Pancreas (tissue), 10 donors: ENCODE measurements around the gene DCST2. TPM values are rescaled to one million over a fixed set of nuclear protein-coding genes. Genes with fewer than 3 reads are reported as not detected.

ENCODE experiments used
- ATAC-seq, 4 donors: fragments of 200-7000 bp; cut with Tn5 transposase; one replicate each; pipeline versions ENCODE4 v1.8.0 to v1.9.1; 2020; ENCODE audit warnings: mild to moderate bottlenecking in 4 of 4, moderate library complexity in 4 of 4
- DNase-seq, 6 donors: peaks; one replicate each; pipeline ENCODE4 v3.0.0-alpha.2; 2020
- FAIRE-seq: peaks from 2 replicates; lab custom pipeline; 2012; peaks lifted over from hg19 to GRCh38; lab: Jason Lieb, UNC
- H3K27ac ChIP-seq, 4 donors: fragments of 200-600 bp; sonication (generic); 1 replicate in 3 of 4; 2 replicates in 1 of 4; pipeline versions ENCODE4 v1.5.0 to v1.8.0; 2020
- H3K27me3 ChIP-seq, 4 donors: fragments of 200-600 bp; one replicate each; pipeline ENCODE4 v1.8.0; 2021
- H3K36me3 ChIP-seq, 3 donors: fragments of 200-600 bp; sonication (generic) in 1 of 3; one replicate each; pipeline versions ENCODE4 v1.5.0 to v1.8.0; 2020 to 2021
- H3K4me1 ChIP-seq, 3 donors: fragments of 200-600 bp; one replicate each; pipeline ENCODE4 v1.8.0; 2021
- H3K4me3 ChIP-seq, 4 donors: fragments of 200-600 bp; sonication (generic) in 2 of 4; one replicate each; pipeline versions ENCODE4 v1.5.0 to v1.8.0; 2020 to 2021
- H3K9me3 ChIP-seq, 4 donors: fragments of 200-600 bp; one replicate each; pipeline ENCODE4 v1.8.0; 2021
- CTCF ChIP-seq, 4 donors: fragments of 200-600 bp; sonication (generic) in 3 of 4; IDR thresholded peaks; one replicate each; pipeline versions ENCODE4 v1.5.0 to v1.8.0; 2021; ENCODE audit warnings: antibody characterized with exemption in 4 of 4
- WGBS, 2 donors: extraction: QIAGEN DNeasy Blood & Tissue Kit; methylation state at CpG; one replicate each; pipeline ENCODE4 v1.1.7; 2013; 5-methylcytosine and 5-hydroxymethylcytosine counted together
- intact Hi-C, 3 donors: fragments of 100-400 bp; cut with DNase I; formaldehyde crosslinking; loops; one replicate each; pipeline versions ENCODE4 v1.11.1 to v1.14.2; 2022
- polyA plus RNA-seq, 2 donors: library from polyadenylated mRNA; stranded (reverse); fragments of 200-250 nt; gene quantifications; one replicate each; pipeline ENCODE4 v1.2.3, GENCODE V29; 2013
- total RNA-seq, 6 donors: library from RNA; stranded (reverse); fragmentation: NEBNext Ultra II Directional in 4 of 6; extraction: Animal tissue kit (Norgen Biotek cat#: 25700) in 4 of 6; gene quantifications; one replicate each; pipeline versions ENCODE4 v1.2.1 to v1.2.4, GENCODE V29; 2021 to 2023
- donor health status: healthy with polysubstance abuse.
- donor health status: DM: no; HTN: no; CAD: no; lungs with moderate emphysema.
- donor health status: DM: no; HTN: no; CAD: no.
- donor health status: control.
- donor health status: control.
- donor health status: Bipolar disorder and iron deficiency.
- donor health status: DM: yes; HTN: yes; CAD: no.
- donor health status: DM: no; HTN: no; CAD: no.
- donor health status: DM: no; HTN: no; CAD: no.
- donor health status: DM: yes; HTN: yes; CAD: no.

DCST2 gene
- total and polyA plus RNA-seq, 8 donors, result 0.12 to 5.1 (median 0.51) TPM

DNA sequence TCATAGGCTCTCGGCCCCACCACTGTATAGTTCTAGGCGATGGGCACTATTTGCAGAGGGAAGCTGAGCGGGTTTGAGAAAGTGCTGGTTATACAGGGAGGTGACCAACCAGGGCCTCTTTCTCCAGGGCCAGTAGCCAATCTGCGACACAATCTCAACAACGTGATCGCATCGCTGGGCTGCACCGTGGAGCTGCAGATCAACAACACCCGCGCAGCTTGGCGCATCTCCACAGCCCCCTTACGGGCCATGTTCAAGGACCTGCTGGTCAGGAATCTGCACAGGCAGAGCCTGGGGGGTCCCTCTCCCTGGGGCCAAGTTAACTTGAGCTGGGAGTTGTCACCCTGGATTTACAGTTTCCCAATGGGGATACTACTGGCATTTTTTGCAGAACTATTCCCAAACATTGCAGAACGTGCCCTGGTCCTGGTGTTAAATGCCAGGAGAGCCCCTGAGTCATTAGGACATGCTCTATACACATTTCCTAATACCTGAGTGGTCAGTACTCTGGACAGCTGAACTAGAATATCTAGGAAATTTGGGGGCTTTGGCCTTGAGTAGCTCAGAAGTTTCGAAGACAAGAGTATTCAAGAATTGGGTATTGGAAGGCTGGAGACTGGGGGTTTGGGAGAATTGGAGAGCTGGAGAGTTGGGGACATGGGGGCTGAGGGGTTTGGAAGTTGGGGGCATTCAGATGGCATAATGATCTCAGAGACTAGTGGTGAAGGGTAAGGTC is 6.9 kb upstream of the DCST2 start:
- intact Hi-C loops, result loop anchor here in 1 of 3 donors (5.0 kb wide), 1 partner anchor 42 kb away; no protein-coding TSS in a partner anchor
- ATAC-seq, result no peak

GRCh38 chr1:155039308-155039669 is 5.7 kb upstream of the DCST2 start:
- no peak for DNase-seq

More for the DNA sequence above, 6.9 kb upstream of the DCST2 start:
- no peaks in the 10 kb centered on the region for H3K9me3 ChIP-seq
- no peaks in the 10 kb centered on the region for H3K27me3 ChIP-seq
- TF ChIP-seq CTCF (IDR thresholded peaks at IDR 0.05), result no peak
- H3K36me3 ChIP-seq, result no peaks in the 10 kb centered on the region
- H3K4me1 ChIP-seq, result peaks cover 0 to 7% (median 0%) of the 10 kb centered on the region in 3 donors
- no peak for FAIRE-seq
- 82 to 83% methylated on average over 14 of the region's 14 CpGs for WGBS, 2 donors
- H3K4me3 ChIP-seq, result no peak overlapping the region
- H3K27ac ChIP-seq, result no peak overlapping the region
- DNase-seq, result peak in 1 of 6 donors; percentile 48

DNA sequence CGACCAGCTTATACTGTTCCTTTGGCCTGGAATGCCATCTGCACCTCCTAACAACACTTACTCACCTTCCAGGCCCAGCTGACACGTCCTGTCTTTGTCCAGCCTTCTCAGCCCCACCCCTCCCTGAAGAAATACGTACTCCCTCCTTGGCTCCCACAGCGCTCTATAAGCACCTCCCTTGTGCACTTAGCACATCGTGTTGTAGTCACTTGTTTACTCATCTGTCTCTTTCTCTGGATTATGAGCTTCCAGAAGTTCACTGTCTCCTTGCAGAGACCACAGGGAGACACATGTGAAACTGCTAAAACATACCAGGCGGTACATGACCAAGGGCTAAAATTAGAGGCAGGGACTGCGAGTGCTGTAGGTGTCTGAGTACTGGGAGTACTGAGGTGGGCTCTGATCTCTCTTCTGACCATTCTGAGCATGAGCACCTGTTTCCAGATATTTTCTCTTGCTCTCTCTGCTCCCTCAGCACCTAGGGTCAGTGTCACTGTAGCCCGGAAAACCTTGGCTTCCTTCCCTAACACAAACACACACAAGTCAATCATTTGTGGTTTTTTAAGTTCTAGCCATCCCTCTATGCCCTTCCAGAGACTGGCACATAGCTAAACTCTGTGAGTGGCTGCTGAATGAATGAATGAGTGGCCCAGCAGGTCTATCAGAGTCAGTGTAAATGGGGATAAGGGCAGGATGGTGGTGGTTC is 5.2 kb upstream of the DCST2 start:
- WGBS, 2 donors, result 49 to 58% methylated on average over 8 of the region's 8 CpGs
- Histone ChIP-seq H3K27me3 (no peaks in the 10 kb centered on the region), H3K9me3 (no peaks in the 10 kb centered on the region), H3K27ac (no peak overlapping the region), H3K36me3 (no peaks in the 10 kb centered on the region), H3K4me3 (no peak overlapping the region), H3K4me1 (peaks cover 0 to 3% (median 0%) of the 10 kb centered on the region in 3 donors)
- TF ChIP-seq CTCF (IDR thresholded peaks at IDR 0.05), result no peak
- intact Hi-C loops, result no loop called here
- peak in 2 of 4 donors; percentile 38 to 55 for ATAC-seq
- DNase-seq, result no peak
- FAIRE-seq, result no peak

More at GRCh38 chr1:155039308-155039669, 5.7 kb upstream of the DCST2 start:
- Histone ChIP-seq H3K36me3 (no peaks in the 10 kb centered on the region), H3K9me3 (no peaks in the 10 kb centered on the region), H3K27me3 (no peaks in the 10 kb centered on the region), H3K4me3 (no peak overlapping the region), H3K4me1 (peaks cover 0 to 3% (median 0%) of the 10 kb centered on the region in 3 donors), H3K27ac (no peak overlapping the region)
- no peak for TF ChIP-seq CTCF (IDR thresholded peaks at IDR 0.05)
- WGBS, 2 donors, result 73 to 77% methylated on average over 4 of the region's 4 CpGs
- no peak for ATAC-seq
- intact Hi-C loops, result no loop called here
- FAIRE-seq, result no peak

GRCh38 chr1:155037851-155038441 is 4.4 kb upstream of the DCST2 start:
- no peaks in the 10 kb centered on the region for H3K36me3 ChIP-seq
- intact Hi-C loops, result no loop called here
- H3K4me1 ChIP-seq, result no peaks in the 10 kb centered on the region
- FAIRE-seq (no peak), ATAC-seq (no peak), DNase-seq (no peak)
- no peaks in the 10 kb centered on the region for H3K9me3 ChIP-seq
- TF ChIP-seq CTCF (IDR thresholded peaks at IDR 0.05), result no peak
- H3K4me3 ChIP-seq, result no peak overlapping the region
- 72 to 85% methylated on average over 6 of the region's 6 CpGs for WGBS, 2 donors
- H3K27me3 ChIP-seq, result no peaks in the 10 kb centered on the region
- H3K27ac ChIP-seq, result no peak overlapping the region
